ENCODE results near the gene RFT1.
A peak's percentile ranks its signal among the peaks of the same experiment; 100 is the strongest.

The RFT1 gene

DNA sequence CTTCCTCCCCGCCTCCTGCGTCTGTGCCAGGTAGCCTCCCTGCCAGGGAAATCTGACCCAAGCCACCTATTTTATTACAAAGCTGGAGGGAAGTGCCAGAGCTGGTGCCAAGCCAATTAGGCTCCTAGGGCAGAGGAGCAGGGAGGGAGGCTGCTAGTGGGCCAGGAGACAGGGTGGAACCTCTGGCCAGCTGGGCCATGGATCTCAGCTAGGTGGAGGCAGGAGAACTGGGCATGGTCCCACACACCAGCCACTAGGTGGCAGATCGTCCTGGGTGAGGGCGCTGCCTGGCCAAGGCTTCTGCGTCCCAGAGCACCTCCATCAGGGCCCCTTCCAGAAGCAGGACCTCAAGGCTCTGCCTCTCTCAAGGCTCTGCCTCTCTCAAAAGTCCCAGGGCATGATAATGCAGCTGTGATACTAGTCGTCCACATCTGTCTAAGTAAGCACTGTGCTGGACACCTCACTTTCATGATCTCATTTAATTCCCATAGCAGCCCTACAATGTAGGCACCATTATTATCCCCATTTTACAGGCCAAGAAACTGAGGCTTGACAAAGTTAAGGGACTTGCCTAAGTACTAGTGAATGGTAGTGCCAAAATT lies 4.5 kb upstream of the RFT1 start:
- Histone ChIP-seq H3K4me3 (ENCODE audit: low read depth in 1 of 2, low read length in 2 of 2) (no peak overlapping the region), H3K79me2 (ENCODE audit: insufficient read depth, low read length) (peaks cover 11% of the 10 kb centered on the region), H3K4me1 (ENCODE audit: insufficient read depth, low read length) (peaks cover 10% of the 10 kb centered on the region), H3K27ac (ENCODE audit: low read length) (no peak overlapping the region), H3K9ac (ENCODE audit: low read depth, low read length) (no peak overlapping the region), H4K20me1 (ENCODE audit: insufficient read depth, low read length) (no peaks in the 10 kb centered on the region), H3K4me2 (ENCODE audit: insufficient read depth, low read length) (no peak overlapping the region), H3K36me3 (ENCODE audit: insufficient read depth, low read length) (no peaks in the 10 kb centered on the region), H3K27me3 (ENCODE audit: insufficient read depth, low read length, poor library complexity) (no peaks in the 10 kb centered on the region), H2AFZ (ENCODE audit: low read depth, low read length) (no peak overlapping the region), H3K9me3 (ENCODE audit: insufficient read depth, low read length, severe bottlenecking) (no peaks in the 10 kb centered on the region)
- ATAC-seq (ENCODE audit: insufficient read depth, low read depth): peak; percentile 53; the same call in 2 of the 3 replicates
- peak; percentile 45 for DNase-seq
- TF ChIP-seq, protein P1, sequence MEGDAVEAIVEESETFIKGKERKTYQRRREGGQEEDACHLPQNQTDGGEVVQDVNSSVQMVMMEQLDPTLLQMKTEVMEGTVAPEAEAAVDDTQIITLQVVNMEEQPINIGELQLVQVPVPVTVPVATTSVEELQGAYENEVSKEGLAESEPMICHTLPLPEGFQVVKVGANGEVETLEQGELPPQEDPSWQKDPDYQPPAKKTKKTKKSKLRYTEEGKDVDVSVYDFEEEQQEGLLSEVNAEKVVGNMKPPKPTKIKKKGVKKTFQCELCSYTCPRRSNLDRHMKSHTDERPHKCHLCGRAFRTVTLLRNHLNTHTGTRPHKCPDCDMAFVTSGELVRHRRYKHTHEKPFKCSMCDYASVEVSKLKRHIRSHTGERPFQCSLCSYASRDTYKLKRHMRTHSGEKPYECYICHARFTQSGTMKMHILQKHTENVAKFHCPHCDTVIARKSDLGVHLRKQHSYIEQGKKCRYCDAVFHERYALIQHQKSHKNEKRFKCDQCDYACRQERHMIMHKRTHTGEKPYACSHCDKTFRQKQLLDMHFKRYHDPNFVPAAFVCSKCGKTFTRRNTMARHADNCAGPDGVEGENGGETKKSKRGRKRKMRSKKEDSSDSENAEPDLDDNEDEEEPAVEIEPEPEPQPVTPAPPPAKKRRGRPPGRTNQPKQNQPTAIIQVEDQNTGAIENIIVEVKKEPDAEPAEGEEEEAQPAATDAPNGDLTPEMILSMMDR (IDR thresholded peaks at IDR 0.05; ENCODE audit: borderline replicate concordance, extremely low read depth, low read length, poor library complexity, severe bottlenecking): peak; percentile 74
- no peak for TF ChIP-seq EZH2 (IDR thresholded peaks at IDR 0.05; ENCODE audit: borderline replicate concordance, low read depth, low read length, severe bottlenecking)

DNA sequence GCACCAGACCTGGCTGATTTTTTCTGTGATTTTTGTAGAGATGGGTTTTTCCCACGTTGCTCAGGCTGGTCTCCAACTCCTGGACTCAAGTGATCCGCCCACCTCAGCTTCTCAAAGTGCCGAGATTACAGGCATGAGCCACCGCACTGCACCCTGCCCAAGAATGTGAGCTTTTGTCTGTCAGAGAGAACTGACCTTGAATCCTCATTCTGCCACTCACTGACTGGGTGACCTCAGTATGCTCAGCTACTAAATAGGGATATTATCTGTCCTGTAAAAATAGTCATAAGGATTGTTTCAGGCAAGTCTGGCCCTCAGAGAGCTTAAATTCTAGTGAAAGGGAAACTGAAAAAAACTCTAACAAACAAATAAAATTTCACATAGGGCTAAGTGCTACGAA lies 2.1 kb upstream of the RFT1 start:
- peaks cover 27% of the 10 kb centered on the region for H3K79me2 ChIP-seq (ENCODE audit: insufficient read depth, low read length)
- no peak overlapping the region for H3K4me3 ChIP-seq (ENCODE audit: low read depth in 1 of 2, low read length in 2 of 2)
- ATAC-seq (ENCODE audit: insufficient read depth, low read depth) (no peak), DNase-seq (no peak)
- H2AFZ ChIP-seq (ENCODE audit: low read depth, low read length): no peak overlapping the region
- H3K9ac ChIP-seq (ENCODE audit: low read depth, low read length): no peak overlapping the region
- H3K4me2 ChIP-seq (ENCODE audit: insufficient read depth, low read length): no peak overlapping the region
- H4K20me1 ChIP-seq (ENCODE audit: insufficient read depth, low read length): no peaks in the 10 kb centered on the region
- TF ChIP-seq, protein P1 (IDR thresholded peaks at IDR 0.05; ENCODE audit: borderline replicate concordance, extremely low read depth, low read length, poor library complexity, severe bottlenecking): no peak
- no peak for TF ChIP-seq EZH2 (IDR thresholded peaks at IDR 0.05; ENCODE audit: borderline replicate concordance, low read depth, low read length, severe bottlenecking)
- no peaks in the 10 kb centered on the region for H3K36me3 ChIP-seq (ENCODE audit: insufficient read depth, low read length)
- no peaks in the 10 kb centered on the region for H3K27me3 ChIP-seq (ENCODE audit: insufficient read depth, low read length, poor library complexity)
- no peaks in the 10 kb centered on the region for H3K9me3 ChIP-seq (ENCODE audit: insufficient read depth, low read length, severe bottlenecking)
- H3K27ac ChIP-seq (ENCODE audit: low read length): no peak overlapping the region
- H3K4me1 ChIP-seq (ENCODE audit: insufficient read depth, low read length): peaks cover 26% of the 10 kb centered on the region

- DNase-seq (no peak), ATAC-seq (ENCODE audit: insufficient read depth, low read depth) (no peak)
- H4K20me1 ChIP-seq (ENCODE audit: insufficient read depth, low read length): no peaks in the 10 kb centered on the region
- peak overlapping the region; percentile 78 to 90 for H3K4me3 ChIP-seq (ENCODE audit: low read depth in 1 of 2, low read length in 2 of 2)
- H3K9me3 ChIP-seq (ENCODE audit: insufficient read depth, low read length, severe bottlenecking): no peaks in the 10 kb centered on the region
- H3K4me1 ChIP-seq (ENCODE audit: insufficient read depth, low read length): peaks cover 26% of the 10 kb centered on the region
- peak overlapping the region; percentile 84 for H2AFZ ChIP-seq (ENCODE audit: low read depth, low read length)
- H3K27me3 ChIP-seq (ENCODE audit: insufficient read depth, low read length, poor library complexity): no peaks in the 10 kb centered on the region
- TF ChIP-seq EZH2 (IDR thresholded peaks at IDR 0.05; ENCODE audit: borderline replicate concordance, low read depth, low read length, severe bottlenecking): no peak
- TF ChIP-seq, protein P1 (IDR thresholded peaks at IDR 0.05; ENCODE audit: borderline replicate concordance, extremely low read depth, low read length, poor library complexity, severe bottlenecking): no peak
- H3K9ac ChIP-seq (ENCODE audit: low read depth, low read length): peak overlapping the region; percentile 90
- peaks cover 2% of the 10 kb centered on the region; the same call in 1 of the 2 replicates for H3K36me3 ChIP-seq (ENCODE audit: insufficient read depth, low read length)
- peak overlapping the region; percentile 93 for H3K4me2 ChIP-seq (ENCODE audit: insufficient read depth, low read length)
- H3K79me2 ChIP-seq (ENCODE audit: insufficient read depth, low read length): peaks cover 27% of the 10 kb centered on the region
- H3K27ac ChIP-seq (ENCODE audit: low read length): peak overlapping the region; percentile 76
Measured at GRCh38 chr3:53131096-53131495, 861 bp upstream of the RFT1 start.

Measured in DND-41 (cell line).